ENCODE data around the gene USP4. TPM values are rescaled to one million over a fixed set of nuclear protein-coding genes. Genes with fewer than 3 reads are reported as not detected.
A peak's percentile ranks its signal among the peaks of the same experiment; 100 is the strongest.
"Not testable (repeated sequence)": the region's sequence is repeated elsewhere in the genome, so short reads cannot be mapped to it uniquely, and the experiment has no call there.

Gene USP4
- total RNA-seq, 1 donor from 2014 or later, result 45.2 TPM

GRCh38 chr3:49238274-49239127 is 101.4 kb downstream of the USP4 start:
- Histone ChIP-seq H3K36me3 (no peaks in the 10 kb centered on the region), H3K9me3 (peaks cover 4% of the 10 kb centered on the region), H3K4me1 (no peaks in the 10 kb centered on the region), H3K27ac (peak overlapping the region; percentile 71), H3K27me3 (no peaks in the 10 kb centered on the region), H3K4me3 (no peak overlapping the region)
- peak in 1 of 2 donors; percentile 90 for DNase-seq (ENCODE audit: extremely low spot score in 2 of 2)
- intact Hi-C loops (cut with DNase I), result no loop called here
- TF ChIP-seq POLR2AphosphoS5 (IDR thresholded peaks at IDR 0.05; ENCODE audit: insufficient read depth in 1 of 2, low read depth in 1 of 2) (peak; percentile 13 to 76), POLR2A (IDR thresholded peaks at IDR 0.05) (no peak)

- intact Hi-C loops (cut with DNase I), result no loop called here
- Histone ChIP-seq H3K4me3 (no peak overlapping the region), H3K4me1 (no peaks in the 10 kb centered on the region), H3K27me3 (no peaks in the 10 kb centered on the region), H3K27ac (no peak overlapping the region), H3K36me3 (no peaks in the 10 kb centered on the region), H3K9me3 (peaks cover 12% of the 10 kb centered on the region)
- no peak for TF ChIP-seq CTCF (IDR thresholded peaks at IDR 0.05)
- no peak for TF ChIP-seq POLR2A (IDR thresholded peaks at IDR 0.05)
- TF ChIP-seq POLR2AphosphoS5 (IDR thresholded peaks at IDR 0.05; ENCODE audit: insufficient read depth in 1 of 2, low read depth in 1 of 2), result no peak
- DNase-seq (ENCODE audit: extremely low spot score in 2 of 2), result no peak
Observed at GRCh38 chr3:49237344-49237743, 102.5 kb downstream of the USP4 start.

- H3K9me3 ChIP-seq, result peaks cover 12% of the 10 kb centered on the region
- DNase-seq (ENCODE audit: extremely low spot score in 2 of 2), result no peak
- no peak overlapping the region for H3K27ac ChIP-seq
- TF ChIP-seq CTCF (IDR thresholded peaks at IDR 0.05) (no peak), POLR2A (IDR thresholded peaks at IDR 0.05) (no peak), POLR2AphosphoS5 (IDR thresholded peaks at IDR 0.05; ENCODE audit: insufficient read depth in 1 of 2, low read depth in 1 of 2) (no peak)
- H3K4me3 ChIP-seq, result no peak overlapping the region
- intact Hi-C loops (cut with DNase I), result no loop called here
- H3K4me1 ChIP-seq, result no peaks in the 10 kb centered on the region
- H3K36me3 ChIP-seq, result no peaks in the 10 kb centered on the region
- no peaks in the 10 kb centered on the region for H3K27me3 ChIP-seq
Observed at GRCh38 chr3:49236226-49236625, 103.6 kb downstream of the USP4 start.

- intact Hi-C loops (cut with DNase I); H3K4me1 ChIP-seq; H3K36me3 ChIP-seq; DNase-seq (ENCODE audit: extremely low spot score in 2 of 2); H3K27ac ChIP-seq; H3K4me3 ChIP-seq; H3K27me3 ChIP-seq: not testable (repeated sequence)
- H3K9me3 ChIP-seq, result peaks cover 28% of the 10 kb centered on the region
Observed at GRCh38 chr3:49228817-49229216, 111.0 kb downstream of the USP4 start.

Small RNA genes lying within 50 kb of the gene (microRNA-seq; reads per million reads assigned to microRNA genes)
- not detected for gene MIR4271 (ENCODE audit: borderline number of aligned reads, borderline replicate concordance)

Small RNA genes lying within 50 kb of the gene (small RNA-seq; reads per million reads assigned to genes)
- gene AC121247.2, result not detected
- not detected for gene MIR4271
- gene RF00019, result not detected

Other genes starting within 250 kb of the USP4 start
- gene QRICH1, start 246.0 kb downstream of the USP4 start, total RNA-seq, result 124 TPM
- 223 TPM for gene QARS1, start 235.3 kb downstream of the USP4 start, total RNA-seq
- gene USP19, start 219.2 kb downstream of the USP4 start, total RNA-seq, result 59.9 TPM
- gene LAMB2, start 207.0 kb downstream of the USP4 start, total RNA-seq, result 526 TPM
- gene CCDC71, start 173.7 kb downstream of the USP4 start, total RNA-seq, result 30.4 TPM
- 43.7 TPM for gene KLHDC8B, start 168.5 kb downstream of the USP4 start, total RNA-seq
- gene C3orf62, start 62.8 kb downstream of the USP4 start, total RNA-seq, result 17.9 TPM
- gene GPX1, start 18.3 kb upstream of the USP4 start, total RNA-seq, result 326 TPM
- gene RHOA, start 71.9 kb upstream of the USP4 start, total RNA-seq, result 377 TPM
- 16.7 TPM for gene TCTA, start 72.4 kb upstream of the USP4 start, total RNA-seq
- gene AMT, start 82.4 kb upstream of the USP4 start, total RNA-seq, result 6.1 TPM
- gene NICN1, start 89.3 kb upstream of the USP4 start, total RNA-seq, result 5.9 TPM
- 46.7 TPM for gene DAG1, start 130.2 kb upstream of the USP4 start, total RNA-seq
- gene BSN, start 214.4 kb upstream of the USP4 start, total RNA-seq, result 0.74 TPM

All from vagina (tissue), 2 donors.